Measurements from ENCODE around the gene SERAC1. TPM values are rescaled to one million over a fixed set of nuclear protein-coding genes. Genes with fewer than 3 reads are reported as not detected.

Gene SERAC1
- total RNA-seq, 1 experiment from 2014 or later, result 7.6 TPM

DNA sequence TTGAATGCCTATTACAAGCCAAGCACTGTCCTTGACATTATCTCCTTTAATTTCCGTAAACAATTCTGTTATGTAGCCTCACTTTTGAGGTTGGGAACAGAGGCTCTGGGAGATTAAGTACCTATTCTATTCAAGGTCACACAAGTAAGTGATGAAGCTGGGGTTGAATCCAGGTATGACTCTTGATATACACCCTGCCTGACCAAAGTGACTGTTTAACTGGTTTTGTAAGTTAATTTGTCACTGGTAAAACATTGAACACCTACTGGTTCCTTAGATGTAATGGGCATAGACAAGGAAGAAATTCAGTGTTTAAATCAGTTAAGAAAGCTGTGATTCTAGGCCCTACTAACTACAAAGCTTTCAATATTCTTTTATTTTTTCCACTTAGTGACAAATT lies 23.0 kb upstream of the SERAC1 start:
- Mint-ChIP-seq H3K27ac (no peak overlapping the region), H3K4me1 (peaks cover 27 to 31% of the 10 kb centered on the region in 2 experiments), H3K4me3 (no peak overlapping the region), H3K9me3 (peaks cover 10 to 13% of the 10 kb centered on the region in 2 experiments), H3K27me3 (ENCODE audit: low read depth) (no peaks in the 10 kb centered on the region), H3K36me3 (ENCODE audit: insufficient read depth in 1 of 3, low read depth in 3 of 3) (peaks cover 11 to 26% (median 12%) of the 10 kb centered on the region in 3 experiments)
- DNase-seq, result no peak
- H3K79me2 ChIP-seq (ENCODE audit: insufficient read depth, low read length), result no peaks in the 10 kb centered on the region
- no peak overlapping the region for H3K4ac ChIP-seq (ENCODE audit: low read depth, low read length)
- H3K9ac ChIP-seq (ENCODE audit: extremely low read depth, insufficient read length, low read length), result no peak overlapping the region
- no peak overlapping the region for H3K27ac ChIP-seq (ENCODE audit: insufficient read length, low read depth, low read length)
- no peak overlapping the region for H2BK5ac ChIP-seq (ENCODE audit: insufficient read length, low read length)
- H4K20me1 ChIP-seq (ENCODE audit: control insufficient read depth, insufficient read depth, insufficient read length), result no peaks in the 10 kb centered on the region
- H3K4me1 ChIP-seq (ENCODE audit: insufficient read depth, low read length), result no peaks in the 10 kb centered on the region; the same call in none of the 2 replicates
- no peak overlapping the region for H3K18ac ChIP-seq (ENCODE audit: insufficient read length, low read depth, low read length)
- no peaks in the 10 kb centered on the region for H3K79me1 ChIP-seq (ENCODE audit: insufficient read depth, low read depth, low read length, poor library complexity, severe bottlenecking)
- H3K9me3 ChIP-seq (ENCODE audit: control insufficient read depth, low read depth, low read length), result no peaks in the 10 kb centered on the region
- H4K8ac ChIP-seq (replicated peaks; ENCODE audit: insufficient read length, low read depth, low read length), result no peak overlapping the region
- H2BK120ac ChIP-seq (ENCODE audit: low read depth, low read length, poor library complexity, severe bottlenecking), result no peak overlapping the region
- TF ChIP-seq CTCF (conservative IDR thresholded peaks at IDR 0.05), result no peak
- no peaks in the 10 kb centered on the region for H3K27me3 ChIP-seq (ENCODE audit: insufficient read depth, low read length)
- peaks cover 2% of the 10 kb centered on the region for H3K23me2 ChIP-seq (ENCODE audit: insufficient read length, low read depth, low read length, poor library complexity, severe bottlenecking)
- no CpG with 5 or more reads among the region's 1 CpG for WGBS (ENCODE audit: extremely low coverage, insufficient read length, low lambda C conversion rate)
- no peak overlapping the region for H4K5ac ChIP-seq (ENCODE audit: insufficient read length, low read depth, low read length)
- no peak overlapping the region for H4K91ac ChIP-seq (ENCODE audit: insufficient read length, low read depth, low read length)
- no peak overlapping the region for H2BK15ac ChIP-seq (ENCODE audit: low read depth, low read length)
- no peak overlapping the region for H2AK5ac ChIP-seq (ENCODE audit: insufficient read length, low read length)
- no peak overlapping the region for H2BK20ac ChIP-seq (ENCODE audit: low read depth, low read length, poor library complexity, severe bottlenecking)
- no peak overlapping the region for H2BK12ac ChIP-seq (ENCODE audit: insufficient read length, low read depth, low read length)
- H3K23ac ChIP-seq (ENCODE audit: insufficient read length, low read depth, low read length), result no peak overlapping the region
- no peak overlapping the region for H3T11ph ChIP-seq (ENCODE audit: low read length)
- H3K4me2 ChIP-seq (ENCODE audit: insufficient read depth, insufficient read length, low read length), result no peak overlapping the region
- H3K14ac ChIP-seq (ENCODE audit: insufficient read depth, low read length), result no peak overlapping the region
- no peak overlapping the region for H3K56ac ChIP-seq (ENCODE audit: insufficient read length, low read depth, low read length)
- H2AFZ ChIP-seq (ENCODE audit: low read length), result no peak overlapping the region

All from H9 (cell line).